Spleen (tissue), 11 donors: ENCODE data around the gene APEX1. TPM values are rescaled to one million over a fixed set of nuclear protein-coding genes. Genes with fewer than 3 reads are reported as not detected.

Experiments
- DNase-seq: peaks from one replicate; pipeline ENCODE4 v3.0.0-alpha.2; 2020
- H3K27ac ChIP-seq, 8 donors: fragments of 200-600 bp; sonication (generic) in 7 of 8; 1 replicate in 4 of 8; 2 replicates in 4 of 8; pipeline versions ENCODE4 v1.5.0 to v1.8.0; 2016 to 2021; ENCODE audit warnings: inconsistent platforms in 4 of 8, mild to moderate bottlenecking in 4 of 8, moderate library complexity in 1 of 8
- H3K27me3 ChIP-seq, 7 donors: fragments of 200-600 bp; sonication (generic) in 6 of 7; replicated peaks in 1 of 7; 1 replicate in 4 of 7; 2 replicates in 3 of 7; pipeline versions ENCODE4 v1.5.0 to v1.8.0; 2016 to 2021; ENCODE audit warnings: inconsistent platforms in 3 of 7, mild to moderate bottlenecking in 1 of 7
- H3K36me3 ChIP-seq, 6 donors: fragments of 200-600 bp; sonication (generic) in 5 of 6; 1 replicate in 4 of 6; 2 replicates in 2 of 6; pipeline versions ENCODE4 v1.5.0 to v1.8.0; 2016 to 2021; ENCODE audit warnings: inconsistent platforms in 2 of 6
- H3K4me1 ChIP-seq, 6 donors: fragments of 200-600 bp; sonication (generic) in 5 of 6; 1 replicate in 3 of 6; 2 replicates in 3 of 6; pipeline versions ENCODE4 v1.5.0 to v1.8.0; 2016 to 2021; ENCODE audit warnings: inconsistent platforms in 3 of 6
- H3K4me3 ChIP-seq, 8 donors: fragments of 200-600 bp; sonication (generic) in 7 of 8; 1 replicate in 4 of 8; 2 replicates in 4 of 8; pipeline versions ENCODE4 v1.5.0 to v1.8.0; 2016 to 2021; ENCODE audit warnings: inconsistent platforms in 4 of 8, mild to moderate bottlenecking in 4 of 8, moderate library complexity in 2 of 8
- H3K9me3 ChIP-seq, 8 donors: fragments of 200-600 bp; sonication (generic) in 7 of 8; 1 replicate in 4 of 8; 2 replicates in 4 of 8; pipeline versions ENCODE4 v1.5.0 to v1.8.0; 2016 to 2021; ENCODE audit warnings: inconsistent platforms in 4 of 8
- CTCF ChIP-seq, 11 experiments: fragments of 200-600 bp in 7 of 11; fragments of 450-650 bp in 4 of 11; sonication (generic) in 4 of 11; IDR thresholded peaks in 8 of 11; conservative IDR thresholded peaks in 3 of 11; 1 replicate in 7 of 11; 2 replicates in 4 of 11; pipeline versions ENCODE4 v1.4.0 to v1.8.0; 2016 to 2021; ENCODE audit warnings: antibody characterized with exemption in 11 of 11, inconsistent platforms in 4 of 11, mild to moderate bottlenecking in 1 of 11
- POLR2A ChIP-seq, 3 donors: fragments of 450-650 bp; IDR thresholded peaks; one replicate each; pipeline ENCODE4 v1.5.1; 2017; ENCODE audit warnings: antibody characterized with exemption in 3 of 3, mild to moderate bottlenecking in 1 of 3
- POLR2AphosphoS5 ChIP-seq, 3 donors: sonication (generic); formaldehyde crosslinking; IDR thresholded peaks; one replicate each; pipeline ENCODE4 v1.5.1; 2017; ENCODE audit warnings: antibody characterized with exemption in 3 of 3
- WGBS, 5 donors: extraction: QIAGEN DNeasy Blood & Tissue Kit in 3 of 5; methylation state at CpG; one replicate each; pipeline versions ENCODE4 v1.1.5 to v1.1.7; 2013 to 2018; 5-methylcytosine and 5-hydroxymethylcytosine counted together
- intact Hi-C: fragments of 100-400 bp; cut with DNase I; formaldehyde crosslinking; loops from one replicate; pipeline ENCODE4 v1.15.0; 2023; ENCODE audit warnings: low total_unique reads
- polyA plus RNA-seq, 3 donors: library from polyadenylated mRNA; stranded (reverse); fragments of 200-250 nt; gene quantifications; one replicate each; pipeline ENCODE4 v1.2.1, GENCODE V29; 2013
- total RNA-seq, 7 donors: library from RNA; depleted of rRNA in 3 of 7; stranded (reverse); fragments of >200 nt in 3 of 7; fragmentation: NEBNext Ultra II Directional in 4 of 7; extraction: Animal tissue kit (Norgen Biotek cat#: 25700) in 4 of 7; gene quantifications; one replicate each; pipeline versions ENCODE4 v1.1.0 to v1.2.1, GENCODE V29; 2016 to 2021
- donor health status: healthy with polysubstance abuse.
- donor health status: DM: no; HTN: no; CAD: no; lungs with moderate emphysema.
- donor health status: DM: no; HTN: no; CAD: no.
- donor health status: Bipolar disorder and iron deficiency.
- donor health status: healthy.
- donor health status: DM: no; HTN: no; CAD: no.
- donor health status: DM: yes; HTN: yes; CAD: no.

Gene APEX1
- total and polyA plus RNA-seq, 10 donors, result 89.4 to 153 (median 115) TPM

GRCh38 chr14:20478894-20479293 lies 23.9 kb downstream of the APEX1 start:
- TF ChIP-seq POLR2A (IDR thresholded peaks at IDR 0.05), result no peak
- no peak for TF ChIP-seq CTCF (IDR thresholded peaks at IDR 0.05 in 8 of 11, conservative IDR thresholded peaks at IDR 0.05 in 3 of 11)
- TF ChIP-seq POLR2AphosphoS5 (IDR thresholded peaks at IDR 0.05), result no peak
- peaks cover 0 to 53% (median 30%) of the 10 kb centered on the region in 6 donors for H3K36me3 ChIP-seq
- H3K9me3 ChIP-seq, result no peaks in the 10 kb centered on the region
- no peaks in the 10 kb centered on the region for H3K27me3 ChIP-seq
- no peak overlapping the region for H3K4me3 ChIP-seq
- H3K4me1 ChIP-seq, result peaks cover 18 to 46% (median 31%) of the 10 kb centered on the region in 6 donors
- WGBS, 5 donors, result 88 to 94% (median 92%) methylated on average over 2 of the region's 2 CpGs
- intact Hi-C loops, result loop anchor here (10.0 kb wide), 1 partner anchor 206 kb away; the partner anchor contains the start of genes ANG and RNASE4
- DNase-seq, result no peak
- peak overlapping the region in 6 of 8 donors; percentile 69 to 87 (median 84) for H3K27ac ChIP-seq

GRCh38 chr14:20482382-20482781 lies 27.4 kb downstream of the APEX1 start:
- Histone ChIP-seq H3K4me1 (peaks cover 7 to 29% (median 20%) of the 10 kb centered on the region in 6 donors), H3K36me3 (peaks cover 0 to 18% (median 0%) of the 10 kb centered on the region in 6 donors), H3K27me3 (no peaks in the 10 kb centered on the region), H3K9me3 (no peaks in the 10 kb centered on the region), H3K4me3 (no peak overlapping the region), H3K27ac (no peak overlapping the region)
- TF ChIP-seq POLR2A (IDR thresholded peaks at IDR 0.05) (no peak), POLR2AphosphoS5 (IDR thresholded peaks at IDR 0.05) (no peak), CTCF (IDR thresholded peaks at IDR 0.05 in 8 of 11, conservative IDR thresholded peaks at IDR 0.05 in 3 of 11) (no peak)
- DNase-seq, result no peak
- intact Hi-C loops, result no loop called here
- WGBS, 5 donors, result 85 to 91% (median 87%) methylated on average over 5 of the region's 5 CpGs

GRCh38 chr14:20485900-20486299 lies 30.9 kb downstream of the APEX1 start:
- peaks cover 16 to 45% (median 33%) of the 10 kb centered on the region in 6 donors for H3K4me1 ChIP-seq
- H3K27me3 ChIP-seq, result no peaks in the 10 kb centered on the region
- intact Hi-C loops, result no loop called here
- H3K9me3 ChIP-seq, result no peaks in the 10 kb centered on the region
- no peaks in the 10 kb centered on the region for H3K36me3 ChIP-seq
- H3K4me3 ChIP-seq, result no peak overlapping the region
- TF ChIP-seq POLR2AphosphoS5 (IDR thresholded peaks at IDR 0.05), result no peak
- no peak for TF ChIP-seq CTCF (IDR thresholded peaks at IDR 0.05 in 8 of 11, conservative IDR thresholded peaks at IDR 0.05 in 3 of 11)
- no peak for TF ChIP-seq POLR2A (IDR thresholded peaks at IDR 0.05)
- H3K27ac ChIP-seq, result no peak overlapping the region
- no peak for DNase-seq
- 67 to 83% (median 77%) methylated on average over 7 of the region's 7 CpGs for WGBS, 5 donors

- no peak for DNase-seq
- no peak overlapping the region for H3K4me3 ChIP-seq
- H3K36me3 ChIP-seq, result no peaks in the 10 kb centered on the region
- H3K4me1 ChIP-seq, result peaks cover 16 to 54% (median 40%) of the 10 kb centered on the region in 6 donors
- H3K27me3 ChIP-seq, result no peaks in the 10 kb centered on the region
- H3K9me3 ChIP-seq, result no peaks in the 10 kb centered on the region
- 44 to 58% (median 49%) methylated on average over 8 of the region's 8 CpGs for WGBS, 5 donors
- peak overlapping the region in 1 of 8 donors; percentile 11 for H3K27ac ChIP-seq
- TF ChIP-seq CTCF (IDR thresholded peaks at IDR 0.05 in 8 of 11, conservative IDR thresholded peaks at IDR 0.05 in 3 of 11) (no peak), POLR2AphosphoS5 (IDR thresholded peaks at IDR 0.05) (no peak), POLR2A (IDR thresholded peaks at IDR 0.05) (no peak)
- intact Hi-C loops, result no loop called here
Measured at GRCh38 chr14:20486684-20487395, 31.8 kb downstream of the APEX1 start.
